Nephron progenitor cell (in vitro differentiated cells): ENCODE results near the gene COL4A1.

Experiments used
- DNase-seq: peaks from one replicate; pipeline ENCODE4 v3.0.0; 2021
- H3K27ac Mint-ChIP-seq: 2 replicates; pipeline ENCODE4 v1.8.0; 2021; ENCODE audit warnings: mild to moderate bottlenecking, moderate library complexity, mixed read lengths
- H3K27me3 Mint-ChIP-seq: 2 replicates; pipeline ENCODE4 v1.8.0; 2021; ENCODE audit warnings: mild to moderate bottlenecking, low read depth, mixed read lengths; ENCODE audit not compliant: poor library complexity
- H3K36me3 Mint-ChIP-seq: 2 replicates; pipeline ENCODE4 v1.8.0; 2021; ENCODE audit warnings: low read depth, mixed read lengths
- H3K4me1 Mint-ChIP-seq: 2 replicates; pipeline ENCODE4 v1.8.0; 2021; ENCODE audit warnings: mixed read lengths
- H3K4me3 Mint-ChIP-seq: 2 replicates; pipeline ENCODE4 v1.8.0; 2021; ENCODE audit warnings: mild to moderate bottlenecking, moderate library complexity, mixed read lengths
- H3K9me3 Mint-ChIP-seq: 2 replicates; pipeline ENCODE4 v1.8.0; 2021; ENCODE audit warnings: mild to moderate bottlenecking, moderate library complexity, mixed read lengths
- CTCF ChIP-seq: fragments of 200-600 bp; sonication (generic); IDR thresholded peaks from 2 replicates; pipeline ENCODE4 v1.5.0; 2021; ENCODE audit warnings: antibody characterized with exemption

The COL4A1 gene

DNA sequence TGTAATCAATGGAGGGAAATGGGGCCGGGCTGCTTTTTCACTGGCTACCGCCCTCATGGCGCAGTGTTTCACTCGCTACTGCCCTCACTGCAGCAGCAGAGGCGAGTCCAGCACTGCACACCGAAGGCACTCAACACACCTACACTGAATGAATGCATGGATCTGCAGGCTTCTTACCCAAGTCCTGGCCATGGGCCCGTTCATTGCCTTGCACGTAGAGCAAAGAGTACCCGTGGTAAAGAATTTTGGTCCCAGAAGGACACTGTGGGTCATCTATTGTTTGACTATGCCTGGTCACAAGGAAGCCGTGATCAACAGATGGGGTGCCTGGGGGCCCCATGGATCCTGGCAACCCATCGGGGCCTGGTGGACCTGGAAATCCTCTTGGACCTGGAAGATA, 144.9 kb downstream of the COL4A1 start:
- H3K9me3 Mint-ChIP-seq: no peaks in the 10 kb centered on the region
- no peak overlapping the region for H3K4me3 Mint-ChIP-seq
- DNase-seq: no peak
- H3K27ac Mint-ChIP-seq: no peak overlapping the region
- peaks cover 41% of the 10 kb centered on the region for H3K36me3 Mint-ChIP-seq
- no peaks in the 10 kb centered on the region for H3K27me3 Mint-ChIP-seq
- TF ChIP-seq CTCF: no peak
- no peaks in the 10 kb centered on the region for H3K4me1 Mint-ChIP-seq

DNA sequence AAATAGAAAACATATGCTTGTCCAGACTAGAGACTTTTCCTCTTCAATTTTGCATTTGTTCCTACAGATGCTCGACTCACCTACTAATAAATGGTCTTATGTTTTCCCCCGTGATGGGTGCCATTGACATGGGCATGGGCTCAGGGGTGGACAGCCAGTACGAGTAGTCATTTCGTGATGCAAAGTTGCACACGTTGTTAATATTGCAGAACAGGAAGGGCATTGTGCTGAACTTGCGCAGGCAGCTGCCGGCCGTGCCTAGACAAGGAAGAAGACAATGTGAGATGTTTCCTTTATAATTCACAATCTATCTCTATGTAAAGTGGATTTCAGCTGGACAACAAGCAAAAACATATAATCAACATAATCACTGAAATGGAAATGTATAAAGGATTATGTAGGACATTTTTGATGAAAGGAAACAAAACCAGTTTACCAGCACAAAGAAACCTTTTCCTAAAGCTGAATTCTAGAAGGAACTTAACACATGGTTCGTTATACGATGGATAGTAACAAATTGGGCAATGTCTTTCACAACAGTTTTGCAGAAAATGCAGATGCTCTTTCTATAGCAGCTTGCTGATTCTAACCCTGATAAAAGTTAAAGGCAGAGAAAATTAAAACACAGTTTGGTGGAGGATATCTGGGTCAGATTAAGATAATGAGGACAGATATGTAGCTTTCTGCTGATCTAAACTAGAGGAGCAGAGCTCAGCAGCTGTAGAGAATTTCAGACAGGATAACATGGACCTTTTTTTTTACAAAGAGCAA, 145.7 kb downstream of the COL4A1 start:
- H3K27ac Mint-ChIP-seq: no peak overlapping the region

GRCh38 chr13:110158226-110158625, 148.7 kb downstream of the COL4A1 start:
- H3K27ac Mint-ChIP-seq: no peak overlapping the region
- H3K36me3 Mint-ChIP-seq: peaks cover 71% of the 10 kb centered on the region
- no peak overlapping the region for H3K4me3 Mint-ChIP-seq
- no peak for TF ChIP-seq CTCF
- H3K9me3 Mint-ChIP-seq: no peaks in the 10 kb centered on the region
- DNase-seq: no peak
- H3K27me3 Mint-ChIP-seq: no peaks in the 10 kb centered on the region
- no peaks in the 10 kb centered on the region for H3K4me1 Mint-ChIP-seq

More for the DNA sequence above, 145.7 kb downstream of the COL4A1 start:
- no peak for TF ChIP-seq CTCF
- Mint-ChIP-seq H3K9me3 (no peaks in the 10 kb centered on the region), H3K27me3 (no peaks in the 10 kb centered on the region), H3K36me3 (peaks cover 47% of the 10 kb centered on the region), H3K4me1 (no peaks in the 10 kb centered on the region), H3K4me3 (no peak overlapping the region)
- no peak for DNase-seq

DNA sequence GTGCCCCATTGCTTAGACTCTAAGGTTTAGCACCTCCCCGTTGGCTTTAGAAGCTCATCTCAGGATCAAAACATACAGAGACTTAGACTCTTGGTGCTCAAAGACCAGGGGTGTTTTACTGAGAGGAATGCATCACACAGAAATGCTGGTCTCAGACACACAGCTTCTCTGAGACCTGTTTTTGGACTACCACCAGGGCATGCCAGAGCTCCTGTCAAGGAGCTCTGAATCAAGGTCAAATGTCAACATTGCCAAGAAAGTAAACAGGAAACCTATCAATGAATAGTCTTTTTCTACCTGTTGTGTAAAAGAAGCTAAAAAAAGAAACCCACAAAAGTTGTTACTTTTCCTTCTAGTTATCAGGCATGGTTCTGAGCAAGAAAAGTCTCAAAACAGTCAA, 149.2 kb downstream of the COL4A1 start:
- Mint-ChIP-seq H3K9me3 (no peaks in the 10 kb centered on the region), H3K27me3 (no peaks in the 10 kb centered on the region), H3K27ac (no peak overlapping the region), H3K4me1 (no peaks in the 10 kb centered on the region), H3K36me3 (peaks cover 71% of the 10 kb centered on the region), H3K4me3 (no peak overlapping the region)
- no peak for TF ChIP-seq CTCF
- no peak for DNase-seq

GRCh38 chr13:110156301-110157049, 150.5 kb downstream of the COL4A1 start:
- Mint-ChIP-seq H3K4me3 (no peak overlapping the region), H3K36me3 (peaks cover 72% of the 10 kb centered on the region), H3K27me3 (no peaks in the 10 kb centered on the region), H3K27ac (no peak overlapping the region), H3K9me3 (no peaks in the 10 kb centered on the region), H3K4me1 (no peaks in the 10 kb centered on the region)
- no peak for TF ChIP-seq CTCF
- DNase-seq: no peak

DNA sequence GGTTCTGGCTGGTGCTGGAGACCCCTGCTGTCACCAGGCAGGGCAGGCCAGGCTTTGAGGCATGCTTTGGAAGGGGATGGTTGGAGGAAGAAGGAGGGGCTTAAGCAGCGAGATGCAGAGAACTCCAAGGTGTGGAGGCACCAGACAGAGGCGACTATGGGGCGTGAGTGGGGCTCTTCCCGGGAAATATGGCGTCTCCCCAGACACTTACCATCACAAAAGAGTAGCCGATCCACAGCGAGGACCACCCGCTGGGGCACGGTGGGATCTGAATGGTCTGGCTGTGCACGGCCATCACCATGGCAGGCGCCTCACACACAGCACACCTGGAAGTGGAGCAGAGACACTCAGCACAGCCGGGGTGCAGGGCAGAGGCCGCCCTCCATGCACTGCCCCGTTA, 151.9 kb downstream of the COL4A1 start:
- H3K4me3 Mint-ChIP-seq: no peak overlapping the region
- no peak for TF ChIP-seq CTCF
- H3K9me3 Mint-ChIP-seq: no peaks in the 10 kb centered on the region
- no peak overlapping the region for H3K27ac Mint-ChIP-seq
- H3K27me3 Mint-ChIP-seq: no peaks in the 10 kb centered on the region
- DNase-seq: no peak
- peaks cover 71% of the 10 kb centered on the region for H3K36me3 Mint-ChIP-seq
- H3K4me1 Mint-ChIP-seq: no peaks in the 10 kb centered on the region
